ENCODE results near the gene CLEC1A. TPM values are rescaled to one million over a fixed set of nuclear protein-coding genes. Genes with fewer than 3 reads are reported as not detected.
A peak's percentile ranks its signal among the peaks of the same experiment; 100 is the strongest.

Gene CLEC1A
- total and polyA plus RNA-seq, 4 donors, result 2.5 to 14.9 (median 6.6) TPM

DNA sequence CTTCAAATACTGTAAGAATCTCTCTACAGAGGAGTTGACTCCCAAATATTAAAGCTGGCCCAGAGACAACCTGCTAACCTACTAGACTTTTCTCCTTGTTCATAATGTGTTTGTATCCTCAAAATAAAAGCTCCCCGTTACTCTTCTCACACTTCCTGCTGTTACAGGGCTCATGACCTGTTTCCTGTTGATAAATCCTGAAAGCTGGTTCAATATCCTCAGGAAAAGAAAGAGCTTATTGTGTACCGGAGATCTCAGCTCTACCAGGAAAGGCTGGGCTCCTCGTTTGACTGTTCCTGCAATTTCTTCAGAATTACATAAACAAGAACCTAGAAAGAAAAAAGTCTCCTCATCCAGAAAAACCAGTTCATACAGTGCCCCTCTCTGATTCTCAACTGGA is 30.8 kb downstream of the CLEC1A start:
- Histone ChIP-seq H3K9me3 (ENCODE audit: control insufficient read depth, insufficient read depth, low read length) (no peaks in the 10 kb centered on the region), H3K4me3 (ENCODE audit: low read depth, low read length) (no peak overlapping the region), H3K27ac (ENCODE audit: low read depth, low read length) (peak overlapping the region; percentile 37), H3K4me1 (ENCODE audit: control insufficient read depth, insufficient read depth, low read length) (no peaks in the 10 kb centered on the region), H3K27me3 (ENCODE audit: control insufficient read depth, insufficient read depth, low read length) (no peaks in the 10 kb centered on the region), H3K36me3 (ENCODE audit: control insufficient read depth, insufficient read depth, low read length) (no peaks in the 10 kb centered on the region)
- WGBS (ENCODE audit: insufficient coverage), result 33% methylated on average over 1 of the region's 3 CpGs
- peak in 1 of 6 donors; percentile 27 for DNase-seq (ENCODE audit: low read depth in 4 of 6, low spot score in 6 of 6)

DNA sequence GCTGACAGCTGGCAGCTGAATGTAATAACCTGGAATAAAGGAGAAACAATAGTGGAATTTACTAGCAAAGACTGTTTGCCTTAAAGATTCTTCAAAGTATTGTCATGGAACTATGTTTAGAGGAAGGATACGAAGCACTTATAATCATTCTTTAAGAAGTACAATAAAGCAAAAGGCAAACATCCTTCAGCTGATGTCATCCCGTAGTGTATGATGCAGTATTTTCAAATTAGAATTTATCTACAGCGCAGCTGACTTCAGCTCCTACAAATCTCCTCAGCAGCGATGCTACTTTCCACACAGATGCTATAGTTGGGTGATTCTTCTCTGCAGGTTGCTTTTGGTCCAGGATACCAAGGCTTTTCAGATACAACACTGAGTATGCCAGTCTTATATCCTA is 31.5 kb downstream of the CLEC1A start:
- Histone ChIP-seq H3K27me3 (ENCODE audit: control insufficient read depth, insufficient read depth, low read length) (no peaks in the 10 kb centered on the region), H3K27ac (ENCODE audit: low read depth, low read length) (peak overlapping the region; percentile 44), H3K36me3 (ENCODE audit: control insufficient read depth, insufficient read depth, low read length) (no peaks in the 10 kb centered on the region), H3K4me3 (ENCODE audit: low read depth, low read length) (no peak overlapping the region), H3K4me1 (ENCODE audit: control insufficient read depth, insufficient read depth, low read length) (no peaks in the 10 kb centered on the region), H3K9me3 (ENCODE audit: control insufficient read depth, insufficient read depth, low read length) (no peaks in the 10 kb centered on the region)
- peak in 1 of 6 donors; percentile 41 for DNase-seq (ENCODE audit: low read depth in 4 of 6, low spot score in 6 of 6)
- WGBS (ENCODE audit: insufficient coverage), result no CpG with 5 or more reads among the region's 4 CpGs

GRCh38 chr12:10065241-10065640 is 33.5 kb downstream of the CLEC1A start:
- 100% methylated on average over 1 of the region's 4 CpGs for WGBS (ENCODE audit: insufficient coverage)
- Histone ChIP-seq H3K27ac (ENCODE audit: low read depth, low read length) (no peak overlapping the region), H3K9me3 (ENCODE audit: control insufficient read depth, insufficient read depth, low read length) (no peaks in the 10 kb centered on the region), H3K4me3 (ENCODE audit: low read depth, low read length) (no peak overlapping the region), H3K4me1 (ENCODE audit: control insufficient read depth, insufficient read depth, low read length) (no peaks in the 10 kb centered on the region), H3K36me3 (ENCODE audit: control insufficient read depth, insufficient read depth, low read length) (no peaks in the 10 kb centered on the region), H3K27me3 (ENCODE audit: control insufficient read depth, insufficient read depth, low read length) (no peaks in the 10 kb centered on the region)
- DNase-seq (ENCODE audit: low read depth in 4 of 6, low spot score in 6 of 6), result no peak

DNA sequence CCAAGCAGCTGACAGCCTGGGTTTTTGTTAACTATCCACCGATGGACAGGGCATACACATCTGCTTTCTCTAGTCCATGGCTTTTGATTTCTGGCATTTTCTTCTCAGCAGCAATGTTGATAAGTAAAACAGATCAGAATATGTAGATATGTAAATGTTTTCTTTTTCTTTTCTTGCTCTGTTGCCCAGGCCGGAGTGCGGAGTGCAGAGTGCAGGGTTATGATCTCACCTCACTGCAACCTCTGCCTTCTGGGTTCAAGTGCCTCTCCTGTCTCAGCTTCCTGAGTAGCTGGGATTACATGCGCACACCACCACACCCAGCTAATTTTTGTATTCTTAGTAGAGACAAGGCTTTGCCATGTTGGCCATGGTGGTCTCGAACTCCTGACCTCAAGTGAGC is 40.4 kb downstream of the CLEC1A start:
- no peaks in the 10 kb centered on the region for H3K4me1 ChIP-seq (ENCODE audit: control insufficient read depth, insufficient read depth, low read length)
- no peaks in the 10 kb centered on the region for H3K9me3 ChIP-seq (ENCODE audit: control insufficient read depth, insufficient read depth, low read length)
- no peaks in the 10 kb centered on the region for H3K36me3 ChIP-seq (ENCODE audit: control insufficient read depth, insufficient read depth, low read length)
- DNase-seq (ENCODE audit: low read depth in 4 of 6, low spot score in 6 of 6), result no peak
- H3K27me3 ChIP-seq (ENCODE audit: control insufficient read depth, insufficient read depth, low read length), result no peaks in the 10 kb centered on the region
- no peak overlapping the region for H3K4me3 ChIP-seq (ENCODE audit: low read depth, low read length)
- no peak overlapping the region for H3K27ac ChIP-seq (ENCODE audit: low read depth, low read length)
- 82% methylated on average over 3 of the region's 5 CpGs for WGBS (ENCODE audit: insufficient coverage)

- no peaks in the 10 kb centered on the region for H3K36me3 ChIP-seq (ENCODE audit: control insufficient read depth, insufficient read depth, low read length)
- no peak overlapping the region for H3K4me3 ChIP-seq (ENCODE audit: low read depth, low read length)
- WGBS (ENCODE audit: insufficient coverage), result 95% methylated on average over 4 of the region's 7 CpGs
- no peaks in the 10 kb centered on the region for H3K9me3 ChIP-seq (ENCODE audit: control insufficient read depth, insufficient read depth, low read length)
- H3K27me3 ChIP-seq (ENCODE audit: control insufficient read depth, insufficient read depth, low read length), result no peaks in the 10 kb centered on the region
- no peaks in the 10 kb centered on the region for H3K4me1 ChIP-seq (ENCODE audit: control insufficient read depth, insufficient read depth, low read length)
- no peak overlapping the region for H3K27ac ChIP-seq (ENCODE audit: low read depth, low read length)
- DNase-seq (ENCODE audit: low read depth in 4 of 6, low spot score in 6 of 6), result no peak
Observed at GRCh38 chr12:10052193-10052913, 46.4 kb downstream of the CLEC1A start.

GRCh38 chr12:10048526-10048925 is 50.3 kb downstream of the CLEC1A start:
- no peak for DNase-seq (ENCODE audit: low read depth in 4 of 6, low spot score in 6 of 6)
- Histone ChIP-seq H3K4me3 (ENCODE audit: low read depth, low read length) (no peak overlapping the region), H3K27ac (ENCODE audit: low read depth, low read length) (no peak overlapping the region), H3K9me3 (ENCODE audit: control insufficient read depth, insufficient read depth, low read length) (no peaks in the 10 kb centered on the region), H3K4me1 (ENCODE audit: control insufficient read depth, insufficient read depth, low read length) (no peaks in the 10 kb centered on the region), H3K36me3 (ENCODE audit: control insufficient read depth, insufficient read depth, low read length) (no peaks in the 10 kb centered on the region), H3K27me3 (ENCODE audit: control insufficient read depth, insufficient read depth, low read length) (no peaks in the 10 kb centered on the region)
- 92% methylated on average over 2 of the region's 3 CpGs for WGBS (ENCODE audit: insufficient coverage)

DNA sequence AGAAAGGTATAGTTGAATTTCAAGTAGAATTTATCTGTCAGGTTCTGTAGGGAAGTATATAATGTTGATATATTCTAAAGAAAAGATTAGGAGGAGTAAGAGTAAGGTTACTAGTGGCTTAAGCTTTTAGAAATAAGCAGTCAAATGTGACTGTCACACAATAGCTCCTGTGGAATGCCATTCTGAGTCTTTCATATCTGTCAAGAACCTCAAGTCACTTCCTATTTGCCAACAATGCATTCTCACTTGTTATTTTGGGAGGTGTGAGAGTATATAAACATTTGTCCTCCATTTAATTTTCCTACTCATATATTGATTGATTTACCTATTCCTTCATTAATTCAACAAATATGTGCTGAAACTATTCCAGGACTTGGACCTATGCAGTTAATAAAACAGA is 56.6 kb downstream of the CLEC1A start:
- H3K27me3 ChIP-seq (ENCODE audit: control insufficient read depth, insufficient read depth, low read length), result no peaks in the 10 kb centered on the region
- H3K27ac ChIP-seq (ENCODE audit: low read depth, low read length), result no peak overlapping the region
- no peaks in the 10 kb centered on the region for H3K4me1 ChIP-seq (ENCODE audit: control insufficient read depth, insufficient read depth, low read length)
- H3K4me3 ChIP-seq (ENCODE audit: low read depth, low read length), result no peak overlapping the region
- H3K9me3 ChIP-seq (ENCODE audit: control insufficient read depth, insufficient read depth, low read length), result no peaks in the 10 kb centered on the region
- no peaks in the 10 kb centered on the region for H3K36me3 ChIP-seq (ENCODE audit: control insufficient read depth, insufficient read depth, low read length)
- DNase-seq (ENCODE audit: low read depth in 4 of 6, low spot score in 6 of 6), result no peak

GRCh38 chr12:10033783-10034545 is 64.8 kb downstream of the CLEC1A start:
- no CpG with 5 or more reads among the region's 1 CpG for WGBS (ENCODE audit: insufficient coverage)
- peak in 3 of 6 donors; percentile 17 to 28 (median 25) for DNase-seq (ENCODE audit: low read depth in 4 of 6, low spot score in 6 of 6)
- H3K27me3 ChIP-seq (ENCODE audit: control insufficient read depth, insufficient read depth, low read length), result no peaks in the 10 kb centered on the region
- no peak overlapping the region for H3K4me3 ChIP-seq (ENCODE audit: low read depth, low read length)
- no peaks in the 10 kb centered on the region for H3K4me1 ChIP-seq (ENCODE audit: control insufficient read depth, insufficient read depth, low read length)
- H3K9me3 ChIP-seq (ENCODE audit: control insufficient read depth, insufficient read depth, low read length), result no peaks in the 10 kb centered on the region
- H3K36me3 ChIP-seq (ENCODE audit: control insufficient read depth, insufficient read depth, low read length), result no peaks in the 10 kb centered on the region
- H3K27ac ChIP-seq (ENCODE audit: low read depth, low read length), result no peak overlapping the region

DNA sequence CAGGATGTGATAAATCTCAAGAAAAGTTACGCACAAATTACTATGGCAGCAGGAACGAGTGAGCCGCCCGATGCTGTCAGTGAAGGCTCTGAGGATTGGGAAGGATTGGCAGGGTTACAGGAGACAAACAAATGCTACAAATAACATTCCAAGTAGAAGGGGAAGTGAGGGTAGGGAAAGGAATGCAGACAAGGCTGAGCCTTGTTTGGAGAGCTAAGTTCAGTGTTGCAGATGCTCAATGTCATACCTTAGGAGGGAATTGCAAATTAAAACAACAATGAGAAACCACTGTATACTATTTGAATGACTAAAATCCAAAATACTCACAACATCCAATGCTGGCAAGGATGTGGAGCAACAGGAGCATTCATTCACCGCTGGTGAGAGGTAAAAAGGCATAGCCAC is 67.0 kb downstream of the CLEC1A start:
- H3K9me3 ChIP-seq (ENCODE audit: control insufficient read depth, insufficient read depth, low read length), result no peaks in the 10 kb centered on the region
- H3K27me3 ChIP-seq (ENCODE audit: control insufficient read depth, insufficient read depth, low read length), result no peaks in the 10 kb centered on the region
- H3K36me3 ChIP-seq (ENCODE audit: control insufficient read depth, insufficient read depth, low read length), result no peaks in the 10 kb centered on the region
- no CpG with 5 or more reads among the region's 5 CpGs for WGBS (ENCODE audit: insufficient coverage)
- H3K4me3 ChIP-seq (ENCODE audit: low read depth, low read length), result no peak overlapping the region
- H3K27ac ChIP-seq (ENCODE audit: low read depth, low read length), result no peak overlapping the region
- no peaks in the 10 kb centered on the region for H3K4me1 ChIP-seq (ENCODE audit: control insufficient read depth, insufficient read depth, low read length)
- DNase-seq (ENCODE audit: low read depth in 4 of 6, low spot score in 6 of 6), result peak in 1 of 6 donors; percentile 5

- no peaks in the 10 kb centered on the region for H3K36me3 ChIP-seq (ENCODE audit: control insufficient read depth, insufficient read depth, low read length)
- DNase-seq (ENCODE audit: low read depth in 4 of 6, low spot score in 6 of 6), result no peak
- no peaks in the 10 kb centered on the region for H3K9me3 ChIP-seq (ENCODE audit: control insufficient read depth, insufficient read depth, low read length)
- no peak overlapping the region for H3K27ac ChIP-seq (ENCODE audit: low read depth, low read length)
- 85% methylated on average over 3 of the region's 4 CpGs for WGBS (ENCODE audit: insufficient coverage)
- H3K4me1 ChIP-seq (ENCODE audit: control insufficient read depth, insufficient read depth, low read length), result no peaks in the 10 kb centered on the region
- H3K4me3 ChIP-seq (ENCODE audit: low read depth, low read length), result no peak overlapping the region
- H3K27me3 ChIP-seq (ENCODE audit: control insufficient read depth, insufficient read depth, low read length), result no peaks in the 10 kb centered on the region
Observed at GRCh38 chr12:10031321-10031720, 67.5 kb downstream of the CLEC1A start.
